Astrocyte (in vitro differentiated cells and primary cell): ENCODE results near the gene LCN1. TPM values are rescaled to one million over a fixed set of nuclear protein-coding genes. Genes with fewer than 3 reads are reported as not detected.
A peak's percentile ranks its signal among the peaks of the same experiment; 100 is the strongest.

Experiments
- DNase-seq: peaks from one replicate; pipeline ENCODE4 v3.0.0-alpha.2; 2010; ENCODE audit warnings: low read depth
- FAIRE-seq: peaks from 2 replicates; lab custom pipeline; 2011; peaks lifted over from hg19 to GRCh38; lab: Jason Lieb, UNC
- H2AFZ ChIP-seq: 2 replicates; pipeline ENCODE4 v1.6.0; 2012; ENCODE audit warnings: low read depth, low read length, inconsistent platforms
- H3K27ac ChIP-seq: 2 replicates; pipeline ENCODE4 v1.5.1; 2011; ENCODE audit warnings: low read depth, low read length, inconsistent platforms
- H3K27me3 ChIP-seq: 2 replicates; pipeline ENCODE4 v1.6.0; 2011; ENCODE audit warnings: low read length, inconsistent platforms; ENCODE audit not compliant: insufficient read depth
- H3K36me3 ChIP-seq: 2 replicates; pipeline ENCODE4 v1.5.1; 2011; ENCODE audit warnings: low read length, inconsistent platforms; ENCODE audit not compliant: insufficient read depth
- H3K4me1 ChIP-seq: 2 replicates; pipeline ENCODE4 v1.5.1; 2011; ENCODE audit warnings: low read length, inconsistent platforms; ENCODE audit not compliant: insufficient read depth
- H3K4me2 ChIP-seq: 2 replicates; pipeline ENCODE4 v1.6.0; 2012; ENCODE audit warnings: low read length, inconsistent platforms
- H3K4me3 ChIP-seq: 2 replicates; pipeline ENCODE4 v1.5.1; 2011; ENCODE audit warnings: low read depth, mild to moderate bottlenecking, low read length, inconsistent platforms; ENCODE audit not compliant: insufficient read depth
- H3K79me2 ChIP-seq: 2 replicates; pipeline ENCODE4 v1.6.0; 2012; ENCODE audit warnings: mild to moderate bottlenecking, low read length, inconsistent platforms; ENCODE audit not compliant: insufficient read depth
- H3K9ac ChIP-seq: 2 replicates; pipeline ENCODE4 v1.6.0; 2012; ENCODE audit warnings: mild to moderate bottlenecking, low read length, inconsistent platforms
- H3K9me3 ChIP-seq: 2 replicates; pipeline ENCODE4 v1.5.1; 2012; ENCODE audit warnings: low read depth, mild to moderate bottlenecking, low read length, inconsistent platforms; ENCODE audit not compliant: insufficient read depth
- H4K20me1 ChIP-seq: 2 replicates; pipeline ENCODE4 v1.6.0; 2012; ENCODE audit warnings: low read length, inconsistent platforms; ENCODE audit not compliant: insufficient read depth
- H3K27ac Mint-ChIP-seq: one replicate; pipeline ENCODE4 v1.8.0; 2021; ENCODE audit warnings: mild to moderate bottlenecking, mixed read lengths; ENCODE audit not compliant: unreplicated experiment
- H3K27me3 Mint-ChIP-seq: one replicate; pipeline ENCODE4 v1.8.0; 2021; ENCODE audit warnings: low read depth, mixed read lengths; ENCODE audit not compliant: unreplicated experiment
- H3K36me3 Mint-ChIP-seq: one replicate; pipeline ENCODE4 v1.8.0; 2021; ENCODE audit warnings: low read depth, mixed read lengths; ENCODE audit not compliant: unreplicated experiment
- H3K4me1 Mint-ChIP-seq: one replicate; pipeline ENCODE4 v1.8.0; 2021; ENCODE audit warnings: low read depth, mixed read lengths; ENCODE audit not compliant: unreplicated experiment
- H3K4me3 Mint-ChIP-seq: one replicate; pipeline ENCODE4 v1.8.0; 2021; ENCODE audit warnings: mild to moderate bottlenecking, moderate library complexity, mixed read lengths; ENCODE audit not compliant: unreplicated experiment
- H3K9me3 Mint-ChIP-seq: one replicate; pipeline ENCODE4 v1.8.0; 2021; ENCODE audit warnings: mild to moderate bottlenecking, mixed read lengths; ENCODE audit not compliant: unreplicated experiment
- CTCF ChIP-seq: IDR thresholded peaks from 2 replicates; pipeline ENCODE4 v1.5.1; 2011; ENCODE audit warnings: low read depth, mild to moderate bottlenecking, inconsistent platforms, low read length, moderate library complexity; ENCODE audit not compliant: insufficient read depth
- EZH2 ChIP-seq: IDR thresholded peaks from 2 replicates; pipeline ENCODE4 v1.6.1; 2012; ENCODE audit warnings: mild to moderate bottlenecking, low read length, inconsistent platforms; ENCODE audit not compliant: insufficient read depth
- total RNA-seq: library from RNA; stranded (reverse); gene quantifications from 2 replicates; pipeline ENCODE4 v1.2.1, GENCODE V29; 2021

Gene LCN1
- total RNA-seq, 1 donor from 2014 or later: not detected

- Histone ChIP-seq H3K27me3 (no peaks in the 10 kb centered on the region), H2AFZ (peak within 1 kb of the TSS; percentile 87), H3K4me2 (peak within 1 kb of the TSS; percentile 93), H3K36me3 (no peaks in the 10 kb centered on the region), H3K4me1 (peaks cover 14% of the 10 kb centered on the region), H3K9ac (peak within 1 kb of the TSS; percentile 89), H3K9me3 (no peaks in the 10 kb centered on the region), H4K20me1 (peaks cover 41% of the 10 kb centered on the region), H3K79me2 (peaks cover 27% of the 10 kb centered on the region), H3K4me3 (peak within 1 kb of the TSS; percentile 68), H3K27ac (peak within 1 kb of the TSS; percentile 66)
- peaks cover 11% of the 10 kb centered on the region for H3K36me3 Mint-ChIP-seq
- H3K4me3 Mint-ChIP-seq: peak within 1 kb of the TSS; percentile 89
- TF ChIP-seq EZH2 (no peak), CTCF (peak; percentile 37)
- peak within 1 kb of the TSS; percentile 75 for H3K27ac Mint-ChIP-seq
- H3K4me1 Mint-ChIP-seq: peaks cover 7% of the 10 kb centered on the region
- no peaks in the 10 kb centered on the region for H3K9me3 Mint-ChIP-seq
- DNase-seq (peak; percentile 73), FAIRE-seq (no peak)
- H3K27me3 Mint-ChIP-seq: no peaks in the 10 kb centered on the region
These were observed 20.5 kb upstream of the LCN1 start, which contains the start of gene MRPS2 for GRCh38 chr9:135500525-135501260. MRPS2 (plus strand) TSS chr9:135500682; CDS start chr9:135500711, 29 bp downstream.

DNA sequence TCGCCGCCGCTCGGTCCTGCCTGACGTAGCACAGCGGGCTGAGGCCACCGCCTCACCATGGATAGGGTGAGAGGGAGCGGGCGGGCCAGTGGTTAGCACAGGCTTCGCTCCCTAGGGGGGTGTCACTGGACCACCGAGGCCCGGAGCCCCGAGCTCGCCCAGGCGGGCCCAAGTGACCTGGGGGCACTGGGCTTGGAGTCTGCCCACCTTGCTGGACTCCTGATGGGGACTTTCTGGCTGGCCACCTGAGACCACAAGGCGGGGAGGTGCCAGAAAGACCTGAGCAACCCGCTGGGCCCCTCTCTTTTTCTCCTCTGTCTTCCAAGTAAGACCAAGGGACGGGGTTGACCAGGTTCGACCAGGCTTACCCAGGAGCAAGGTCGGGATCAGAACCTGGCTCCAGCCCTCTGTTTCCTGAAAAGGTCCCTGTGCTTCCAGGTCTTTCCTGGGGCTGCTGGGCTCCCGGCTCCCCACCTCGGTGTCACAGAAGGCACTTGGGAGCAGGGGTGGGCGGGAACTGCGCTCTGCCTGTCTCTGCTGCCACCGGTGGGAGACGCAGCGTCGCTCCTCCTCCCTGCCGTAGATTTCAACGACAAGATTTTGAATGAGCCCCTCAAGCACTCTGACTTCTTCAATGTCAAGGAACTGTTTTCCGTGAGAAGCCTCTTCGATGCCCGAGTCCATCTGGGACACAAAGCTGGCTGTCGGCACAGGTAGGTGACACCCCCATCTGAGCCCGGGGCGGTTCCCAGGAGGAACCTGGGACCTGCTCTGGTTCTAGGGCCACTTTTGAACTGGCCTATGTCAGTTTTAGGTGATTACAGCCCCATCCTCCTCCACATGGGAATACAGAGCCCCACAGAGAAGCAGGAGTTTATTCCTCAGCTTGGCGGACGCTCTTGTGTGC, 19.7 kb upstream of the LCN1 start:
- TF ChIP-seq CTCF (no peak), EZH2 (no peak)
- Histone ChIP-seq H3K27ac (peak overlapping the region; percentile 66), H3K79me2 (peaks cover 27% of the 10 kb centered on the region), H4K20me1 (peaks cover 41% of the 10 kb centered on the region), H3K36me3 (no peaks in the 10 kb centered on the region), H3K4me3 (peak overlapping the region; percentile 68), H2AFZ (peak overlapping the region; percentile 87), H3K9ac (peak overlapping the region; percentile 89), H3K4me2 (peak overlapping the region; percentile 93), H3K9me3 (no peaks in the 10 kb centered on the region), H3K4me1 (peaks cover 14% of the 10 kb centered on the region), H3K27me3 (no peaks in the 10 kb centered on the region)
- H3K4me3 Mint-ChIP-seq: peak overlapping the region; percentile 89
- H3K27me3 Mint-ChIP-seq: no peaks in the 10 kb centered on the region
- no peaks in the 10 kb centered on the region for H3K9me3 Mint-ChIP-seq
- DNase-seq (no peak), FAIRE-seq (no peak)
- peaks cover 11% of the 10 kb centered on the region for H3K36me3 Mint-ChIP-seq
- no peak overlapping the region for H3K27ac Mint-ChIP-seq
- peaks cover 7% of the 10 kb centered on the region for H3K4me1 Mint-ChIP-seq
